ENCODE results near the gene MYLK.

MYLK gene

GRCh38 chr3:123696808-123697207, 187.3 kb downstream of the MYLK start:
- H3K4me3 ChIP-seq (ENCODE audit: low read depth, low read length): no peak overlapping the region
- H3K4me1 ChIP-seq (ENCODE audit: control insufficient read depth, insufficient read depth, low read length): no peaks in the 10 kb centered on the region
- H3K9me3 ChIP-seq (ENCODE audit: control insufficient read depth, insufficient read depth, low read length): no peaks in the 10 kb centered on the region
- H3K27me3 ChIP-seq (ENCODE audit: control insufficient read depth, insufficient read depth, low read length): no peaks in the 10 kb centered on the region
- H3K9ac ChIP-seq (ENCODE audit: low read depth, low read length): no peak overlapping the region
- H3K36me3 ChIP-seq (ENCODE audit: control insufficient read depth, insufficient read depth, low read length): no peaks in the 10 kb centered on the region

DNA sequence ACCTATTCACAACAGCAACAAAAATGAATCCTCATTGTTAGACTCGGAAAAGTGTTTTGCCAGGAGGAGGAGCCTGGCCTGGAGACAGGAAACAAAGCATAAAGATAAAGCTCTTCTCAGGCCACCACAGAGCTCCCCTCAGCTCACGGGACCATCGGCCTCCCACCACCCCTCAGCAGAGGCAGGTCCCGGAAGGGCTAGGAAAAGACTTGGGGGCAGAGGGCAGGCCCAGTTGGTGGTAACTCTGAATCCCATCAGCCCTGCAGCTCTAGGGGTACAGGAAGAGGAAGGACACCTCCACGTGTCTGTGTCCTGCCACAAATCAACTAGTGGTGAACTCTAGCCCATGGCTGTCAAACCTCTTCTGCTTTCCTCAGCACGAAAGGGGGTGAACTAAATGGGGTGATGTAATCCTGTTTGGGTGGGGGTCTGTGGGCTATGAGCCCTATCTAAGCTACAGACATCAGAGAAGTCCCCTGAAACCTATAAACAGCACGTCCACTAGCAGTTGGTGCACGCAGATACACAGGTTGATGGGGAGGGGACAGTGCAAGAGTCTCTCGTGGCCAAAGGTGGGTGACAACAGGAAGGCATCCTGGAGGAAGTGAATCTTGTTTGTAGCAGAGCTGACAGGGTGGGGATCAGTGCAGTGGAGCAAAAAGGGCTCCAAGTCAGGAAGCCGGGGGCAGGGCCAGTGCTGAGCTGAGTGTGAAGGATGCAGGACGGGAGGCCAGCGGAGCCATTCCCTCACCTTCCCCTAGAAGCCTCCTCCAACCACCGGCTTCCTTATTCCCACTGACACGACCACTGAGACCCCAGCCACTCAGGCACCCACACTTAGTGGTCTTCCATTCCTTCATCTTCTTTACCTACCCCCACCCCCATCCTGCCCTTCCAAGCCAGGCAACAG, 188.1 kb downstream of the MYLK start:
- H3K36me3 ChIP-seq (ENCODE audit: control insufficient read depth, insufficient read depth, low read length): no peaks in the 10 kb centered on the region
- H3K27me3 ChIP-seq (ENCODE audit: control insufficient read depth, insufficient read depth, low read length): no peaks in the 10 kb centered on the region
- H3K9me3 ChIP-seq (ENCODE audit: control insufficient read depth, insufficient read depth, low read length): no peaks in the 10 kb centered on the region

DNA sequence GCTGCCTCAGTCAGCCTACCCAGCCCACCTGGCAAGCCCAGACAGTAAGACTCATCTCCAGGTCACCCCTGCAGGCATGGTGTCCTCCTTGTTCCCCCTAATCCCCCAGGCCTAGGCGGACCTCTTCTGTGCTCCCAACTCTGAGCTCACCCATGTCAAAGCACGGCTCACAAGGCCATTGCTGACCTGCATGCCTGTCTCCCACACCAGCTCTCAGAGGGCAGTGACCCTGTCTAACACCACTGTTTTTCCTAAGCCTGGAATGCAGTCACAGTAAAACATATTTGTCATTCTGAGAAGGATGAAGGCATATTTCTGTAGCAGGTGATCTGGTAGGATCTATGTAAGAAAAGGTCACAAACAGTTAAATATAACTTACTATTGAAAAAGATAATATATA, 189.0 kb downstream of the MYLK start:
- Histone ChIP-seq H3K9me3 (ENCODE audit: control insufficient read depth, insufficient read depth, low read length) (no peaks in the 10 kb centered on the region), H3K36me3 (ENCODE audit: control insufficient read depth, insufficient read depth, low read length) (no peaks in the 10 kb centered on the region), H3K4me1 (ENCODE audit: control insufficient read depth, insufficient read depth, low read length) (no peaks in the 10 kb centered on the region), H3K4me3 (ENCODE audit: low read depth, low read length) (no peak overlapping the region), H3K27me3 (ENCODE audit: control insufficient read depth, insufficient read depth, low read length) (no peaks in the 10 kb centered on the region), H3K9ac (ENCODE audit: low read depth, low read length) (no peak overlapping the region)

More for the DNA sequence above, 188.1 kb downstream of the MYLK start:
- H3K4me3 ChIP-seq (ENCODE audit: low read depth, low read length): no peak overlapping the region
- H3K4me1 ChIP-seq (ENCODE audit: control insufficient read depth, insufficient read depth, low read length): no peaks in the 10 kb centered on the region
- H3K9ac ChIP-seq (ENCODE audit: low read depth, low read length): no peak overlapping the region

DNA sequence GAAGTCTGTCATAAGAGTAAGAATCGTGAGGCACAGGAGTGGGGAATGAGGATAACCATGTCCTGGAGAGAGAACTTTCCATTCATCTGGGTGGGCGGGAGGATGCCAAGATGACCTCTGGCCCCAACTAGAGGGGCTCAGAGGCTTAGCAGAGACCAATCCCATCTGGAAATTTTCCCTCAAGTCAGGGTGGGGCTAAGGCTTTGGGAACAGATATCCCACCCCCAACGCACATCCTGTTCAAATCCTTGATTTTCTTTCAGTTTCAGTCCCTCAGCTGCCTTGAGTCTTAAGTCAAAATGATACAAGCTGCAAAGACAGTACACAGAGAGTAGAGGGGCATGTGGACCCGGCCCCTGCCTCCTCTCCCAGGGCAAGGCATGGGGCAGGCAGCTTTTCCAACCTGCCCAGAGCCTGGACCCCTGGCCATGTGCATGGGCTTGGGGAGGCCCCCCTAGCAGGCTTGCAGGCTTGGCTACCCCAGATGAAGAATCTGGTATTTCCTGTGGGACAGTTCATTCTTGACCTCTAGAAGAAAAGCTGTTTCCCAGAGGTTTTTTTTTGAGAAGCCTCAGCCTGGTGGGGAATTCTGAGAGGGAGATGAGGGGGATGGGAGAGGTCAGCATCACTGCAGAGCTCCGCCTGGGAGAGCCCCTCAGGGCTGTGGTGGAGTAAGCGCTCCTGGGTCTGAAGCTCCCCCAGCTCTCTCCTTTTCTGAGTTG, 189.6 kb downstream of the MYLK start:
- H3K36me3 ChIP-seq (ENCODE audit: control insufficient read depth, insufficient read depth, low read length): no peaks in the 10 kb centered on the region
- no peak overlapping the region for H3K9ac ChIP-seq (ENCODE audit: low read depth, low read length)
- H3K27me3 ChIP-seq (ENCODE audit: control insufficient read depth, insufficient read depth, low read length): no peaks in the 10 kb centered on the region
- no peaks in the 10 kb centered on the region for H3K4me1 ChIP-seq (ENCODE audit: control insufficient read depth, insufficient read depth, low read length)
- no peak overlapping the region for H3K4me3 ChIP-seq (ENCODE audit: low read depth, low read length)
- H3K9me3 ChIP-seq (ENCODE audit: control insufficient read depth, insufficient read depth, low read length): no peaks in the 10 kb centered on the region

- H3K9ac ChIP-seq (ENCODE audit: low read depth, low read length): no peak overlapping the region
- no peaks in the 10 kb centered on the region for H3K27me3 ChIP-seq (ENCODE audit: control insufficient read depth, insufficient read depth, low read length)
- H3K9me3 ChIP-seq (ENCODE audit: control insufficient read depth, insufficient read depth, low read length): no peaks in the 10 kb centered on the region
- no peaks in the 10 kb centered on the region for H3K4me1 ChIP-seq (ENCODE audit: control insufficient read depth, insufficient read depth, low read length)
- H3K36me3 ChIP-seq (ENCODE audit: control insufficient read depth, insufficient read depth, low read length): no peaks in the 10 kb centered on the region
- no peak overlapping the region for H3K4me3 ChIP-seq (ENCODE audit: low read depth, low read length)
These were observed 190.4 kb downstream of the MYLK start for GRCh38 chr3:123693584-123694190.

DNA sequence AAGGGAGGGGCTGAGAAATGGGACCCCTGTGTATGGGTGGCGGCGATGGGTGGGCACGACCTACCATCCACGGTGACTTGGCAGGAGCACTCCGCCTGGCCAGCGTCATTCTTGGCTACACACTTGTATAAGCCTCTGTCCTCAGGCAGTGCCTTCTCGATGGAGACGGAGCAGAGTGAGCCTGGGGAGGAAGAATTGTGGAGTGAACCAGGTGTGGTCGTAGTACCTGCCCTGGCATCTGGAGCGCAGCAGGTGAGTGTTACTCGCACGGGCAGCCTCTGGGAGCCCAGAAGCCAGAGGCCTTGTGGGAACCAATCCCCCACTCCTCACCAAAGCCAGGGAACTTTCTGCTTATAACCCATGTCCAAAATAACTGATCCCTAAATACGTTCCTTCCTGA, 191.5 kb downstream of the MYLK start:
- no peaks in the 10 kb centered on the region for H3K4me1 ChIP-seq (ENCODE audit: control insufficient read depth, insufficient read depth, low read length)
- no peak overlapping the region for H3K4me3 ChIP-seq (ENCODE audit: low read depth, low read length)
- no peaks in the 10 kb centered on the region for H3K27me3 ChIP-seq (ENCODE audit: control insufficient read depth, insufficient read depth, low read length)
- no peaks in the 10 kb centered on the region for H3K36me3 ChIP-seq (ENCODE audit: control insufficient read depth, insufficient read depth, low read length)
- no peak overlapping the region for H3K9ac ChIP-seq (ENCODE audit: low read depth, low read length)
- H3K9me3 ChIP-seq (ENCODE audit: control insufficient read depth, insufficient read depth, low read length): no peaks in the 10 kb centered on the region

- Histone ChIP-seq H3K4me1 (ENCODE audit: control insufficient read depth, insufficient read depth, low read length) (no peaks in the 10 kb centered on the region), H3K9ac (ENCODE audit: low read depth, low read length) (no peak overlapping the region), H3K4me3 (ENCODE audit: low read depth, low read length) (no peak overlapping the region), H3K36me3 (ENCODE audit: control insufficient read depth, insufficient read depth, low read length) (no peaks in the 10 kb centered on the region), H3K9me3 (ENCODE audit: control insufficient read depth, insufficient read depth, low read length) (no peaks in the 10 kb centered on the region), H3K27me3 (ENCODE audit: control insufficient read depth, insufficient read depth, low read length) (no peaks in the 10 kb centered on the region)
These were observed 192.1 kb downstream of the MYLK start for GRCh38 chr3:123692041-123692440.

DNA sequence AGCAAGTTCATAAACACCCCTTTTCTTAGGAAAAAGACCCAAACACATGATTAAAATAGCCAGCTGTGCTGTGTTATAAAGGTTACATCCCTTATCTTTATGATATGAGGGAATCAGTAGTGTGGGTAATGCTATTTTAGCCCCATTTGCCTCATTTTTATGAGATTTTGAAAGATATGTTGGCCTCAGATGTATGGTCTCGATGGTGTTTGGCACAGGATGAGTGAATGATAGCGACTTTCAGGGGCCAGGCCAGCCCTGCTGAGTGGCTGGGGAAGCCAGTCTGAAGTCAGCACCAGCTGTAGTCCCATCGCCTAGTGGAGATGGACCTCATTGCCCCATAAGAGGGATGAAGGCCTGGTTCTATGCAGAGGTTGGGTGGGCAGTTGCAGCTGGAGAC, 194.3 kb downstream of the MYLK start:
- Histone ChIP-seq H3K27me3 (ENCODE audit: control insufficient read depth, insufficient read depth, low read length) (no peaks in the 10 kb centered on the region), H3K4me1 (ENCODE audit: control insufficient read depth, insufficient read depth, low read length) (no peaks in the 10 kb centered on the region), H3K4me3 (ENCODE audit: low read depth, low read length) (no peak overlapping the region), H3K36me3 (ENCODE audit: control insufficient read depth, insufficient read depth, low read length) (no peaks in the 10 kb centered on the region), H3K9ac (ENCODE audit: low read depth, low read length) (no peak overlapping the region), H3K9me3 (ENCODE audit: control insufficient read depth, insufficient read depth, low read length) (no peaks in the 10 kb centered on the region)

DNA sequence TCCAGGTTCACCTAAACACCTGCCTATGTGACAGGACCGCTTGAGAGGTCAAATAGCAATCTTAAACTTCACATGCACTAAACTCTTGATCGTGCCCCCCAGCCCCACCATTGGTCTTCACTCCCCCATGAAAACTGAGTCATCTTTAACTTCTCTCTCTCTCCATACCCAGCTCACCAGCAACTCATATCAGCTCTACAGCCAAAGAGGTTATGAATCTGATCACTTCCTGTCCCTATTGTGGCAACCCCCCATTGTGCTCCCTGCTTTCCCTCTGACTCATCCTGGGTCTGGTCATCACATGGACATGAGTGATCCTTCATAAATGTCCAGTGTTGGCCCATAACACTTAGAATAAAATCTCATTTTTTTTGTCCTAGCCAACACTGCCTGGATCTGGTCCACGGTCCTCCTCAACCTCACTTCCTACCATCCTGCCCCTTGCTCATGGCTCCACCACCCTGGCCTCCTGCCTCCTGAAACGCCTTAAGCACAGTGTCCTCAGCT, 195.8 kb downstream of the MYLK start:
- Histone ChIP-seq H3K36me3 (ENCODE audit: control insufficient read depth, insufficient read depth, low read length) (no peaks in the 10 kb centered on the region), H3K27me3 (ENCODE audit: control insufficient read depth, insufficient read depth, low read length) (no peaks in the 10 kb centered on the region), H3K9ac (ENCODE audit: low read depth, low read length) (no peak overlapping the region), H3K4me3 (ENCODE audit: low read depth, low read length) (no peak overlapping the region), H3K9me3 (ENCODE audit: control insufficient read depth, insufficient read depth, low read length) (no peaks in the 10 kb centered on the region), H3K4me1 (ENCODE audit: control insufficient read depth, insufficient read depth, low read length) (no peaks in the 10 kb centered on the region)

DNA sequence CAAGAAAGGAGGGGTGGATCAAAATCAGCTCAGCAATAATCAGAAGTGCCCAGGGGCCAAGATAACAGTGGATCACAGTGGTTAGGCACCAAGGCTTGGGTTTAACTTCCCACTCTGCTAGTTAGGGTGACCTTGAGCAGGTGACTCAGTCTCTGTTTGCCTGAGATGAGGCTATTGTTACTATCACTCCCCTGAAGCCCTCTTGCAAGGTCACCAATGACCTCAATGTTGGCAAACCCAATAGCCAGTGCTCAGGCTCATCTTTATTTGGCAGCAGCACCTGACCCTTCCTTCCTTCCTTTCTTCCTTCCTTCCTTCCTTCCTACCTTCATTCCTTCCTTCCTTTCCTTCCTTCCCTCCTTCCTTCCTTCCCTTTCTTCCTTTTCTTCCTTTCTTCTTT, 196.8 kb downstream of the MYLK start:
- Histone ChIP-seq H3K9me3 (ENCODE audit: control insufficient read depth, insufficient read depth, low read length) (no peaks in the 10 kb centered on the region), H3K9ac (ENCODE audit: low read depth, low read length) (no peak overlapping the region), H3K27me3 (ENCODE audit: control insufficient read depth, insufficient read depth, low read length) (no peaks in the 10 kb centered on the region), H3K4me3 (ENCODE audit: low read depth, low read length) (no peak overlapping the region), H3K4me1 (ENCODE audit: control insufficient read depth, insufficient read depth, low read length) (no peaks in the 10 kb centered on the region), H3K36me3 (ENCODE audit: control insufficient read depth, insufficient read depth, low read length) (no peaks in the 10 kb centered on the region)

DNA sequence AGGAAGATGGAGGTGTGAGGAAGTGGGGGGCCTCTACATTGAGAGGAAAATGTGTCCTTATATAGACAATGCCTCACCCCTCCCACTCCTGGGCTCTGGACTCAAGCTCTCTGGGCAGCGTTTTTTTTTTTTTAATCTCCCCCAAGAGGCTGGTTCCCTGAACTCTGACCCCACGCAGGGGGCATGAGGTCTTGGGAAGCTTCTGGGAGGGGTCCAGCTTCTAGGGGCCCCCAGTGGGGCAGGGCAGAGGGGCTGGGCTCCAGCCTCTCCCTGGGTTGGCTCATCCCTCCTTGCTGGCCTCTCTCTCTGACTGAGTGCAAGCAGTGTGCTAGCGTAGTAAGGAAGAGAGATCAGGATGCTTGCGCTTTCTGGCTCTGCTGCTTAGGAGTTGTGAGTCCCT, 197.9 kb downstream of the MYLK start:
- Histone ChIP-seq H3K9ac (ENCODE audit: low read depth, low read length) (no peak overlapping the region), H3K27me3 (ENCODE audit: control insufficient read depth, insufficient read depth, low read length) (no peaks in the 10 kb centered on the region), H3K36me3 (ENCODE audit: control insufficient read depth, insufficient read depth, low read length) (no peaks in the 10 kb centered on the region), H3K4me3 (ENCODE audit: low read depth, low read length) (no peak overlapping the region), H3K9me3 (ENCODE audit: control insufficient read depth, insufficient read depth, low read length) (no peaks in the 10 kb centered on the region), H3K4me1 (ENCODE audit: control insufficient read depth, insufficient read depth, low read length) (no peaks in the 10 kb centered on the region)
